DOHH2 (cell line): ENCODE data around the gene GLCE.
A peak's percentile ranks its signal among the peaks of the same experiment; 100 is the strongest.

Experiments
- H3F3A ChIP-seq: fragments of 200-600 bp; sonication (generic), shearing (Covaris generic); 2 replicates; pipeline ENCODE4 v1.6.0; 2016; ENCODE audit warnings: antibody characterized with exemption, mild to moderate bottlenecking; ENCODE audit not compliant: control insufficient read depth, insufficient read depth
- H3K27ac ChIP-seq: fragments of 200-600 bp; sonication (generic); 2 replicates; pipeline ENCODE4 v1.5.1; 2014; ENCODE audit warnings: low read depth, mild to moderate bottlenecking, low read length, moderate library complexity
- H3K27me3 ChIP-seq: fragments of 200-600 bp; sonication (generic); 2 replicates; pipeline ENCODE4 v1.6.1; 2014; ENCODE audit warnings: mild to moderate bottlenecking, low read length, mixed read lengths; ENCODE audit not compliant: control insufficient read depth
- H3K36me3 ChIP-seq: fragments of 200-600 bp; sonication (generic); 2 replicates; pipeline ENCODE4 v1.6.1; 2014; ENCODE audit warnings: mild to moderate bottlenecking, low read length, moderate library complexity, mixed read lengths; ENCODE audit not compliant: control insufficient read depth
- H3K4me1 ChIP-seq: fragments of 200-600 bp; sonication (generic); 2 replicates; pipeline ENCODE4 v1.6.1; 2014; ENCODE audit warnings: mild to moderate bottlenecking, low read length, mixed read lengths; ENCODE audit not compliant: control insufficient read depth
- H3K4me2 ChIP-seq: fragments of 200-600 bp; sonication (generic); 2 replicates; pipeline ENCODE4 v1.6.0; 2014; ENCODE audit warnings: mild to moderate bottlenecking, low read length, moderate library complexity
- H3K4me3 ChIP-seq: fragments of 200-600 bp; sonication (generic); 2 replicates; pipeline ENCODE4 v1.5.1; 2014; ENCODE audit warnings: mild to moderate bottlenecking, low read length, mixed read lengths
- H3K79me2 ChIP-seq: fragments of 200-600 bp; sonication (generic); 2 replicates; pipeline ENCODE4 v1.6.1; 2014; ENCODE audit warnings: mild to moderate bottlenecking, low read length, mixed read lengths; ENCODE audit not compliant: control insufficient read depth
- H3K9me2 ChIP-seq: fragments of 200-600 bp; sonication (generic); replicated peaks from 2 replicates; pipeline ENCODE4 v1.6.1; 2014; ENCODE audit warnings: mild to moderate bottlenecking, low read length, mixed read lengths; ENCODE audit not compliant: control insufficient read depth
- H3K9me3 ChIP-seq: fragments of 200-600 bp; sonication (generic); 2 replicates; pipeline ENCODE4 v1.6.1; 2014; ENCODE audit warnings: antibody characterized with exemption, low read length, mixed read lengths; ENCODE audit not compliant: control insufficient read depth, insufficient read depth
- H4K20me1 ChIP-seq: fragments of 200-600 bp; sonication (generic); 2 replicates; pipeline ENCODE4 v1.6.0; 2014; ENCODE audit warnings: low read depth, mild to moderate bottlenecking, antibody characterized with exemption, low read length, moderate library complexity; ENCODE audit not compliant: control insufficient read depth, insufficient read depth
- CTCF ChIP-seq: fragments of 200-600 bp; sonication (generic); IDR thresholded peaks from one replicate; pipeline ENCODE4 v1.5.1; 2014; ENCODE audit warnings: antibody characterized with exemption, mild to moderate bottlenecking, low read depth, low read length; ENCODE audit not compliant: poor library complexity, severe bottlenecking
- EZH2phosphoT487 ChIP-seq: fragments of 200-600 bp; sonication (generic); IDR thresholded peaks from 2 replicates; pipeline ENCODE4 v1.6.1; 2017; ENCODE audit warnings: borderline replicate concordance, mild to moderate bottlenecking, antibody characterized with exemption, low read length, moderate library complexity, mixed read lengths

The GLCE gene

GRCh38 chr15:69210574-69210973 lies 50.1 kb downstream of the GLCE start:
- H3K79me2 ChIP-seq, result no peaks in the 10 kb centered on the region
- H3K9me3 ChIP-seq, result no peaks in the 10 kb centered on the region
- no peaks in the 10 kb centered on the region for H3K27me3 ChIP-seq
- no peak overlapping the region for H3K4me3 ChIP-seq
- H3K27ac ChIP-seq, result no peak overlapping the region
- no peak overlapping the region for H3K4me2 ChIP-seq
- no peaks in the 10 kb centered on the region for H3K36me3 ChIP-seq
- no peaks in the 10 kb centered on the region for H3K9me2 ChIP-seq
- H4K20me1 ChIP-seq, result no peaks in the 10 kb centered on the region
- no peaks in the 10 kb centered on the region for H3K4me1 ChIP-seq
- TF ChIP-seq EZH2phosphoT487 (no peak), CTCF (no peak)
- no peaks in the 10 kb centered on the region for H3F3A ChIP-seq

GRCh38 chr15:69213786-69214185 lies 53.4 kb downstream of the GLCE start:
- no peaks in the 10 kb centered on the region for H3K4me1 ChIP-seq

GRCh38 chr15:69215314-69216035 lies 55.0 kb downstream of the GLCE start:
- no peaks in the 10 kb centered on the region for H3K9me2 ChIP-seq
- no peaks in the 10 kb centered on the region for H3K79me2 ChIP-seq
- no peak overlapping the region for H3K4me3 ChIP-seq
- no peaks in the 10 kb centered on the region for H3K36me3 ChIP-seq
- H4K20me1 ChIP-seq, result no peaks in the 10 kb centered on the region
- H3K4me2 ChIP-seq, result no peak overlapping the region
- no peaks in the 10 kb centered on the region for H3F3A ChIP-seq
- H3K4me1 ChIP-seq, result no peaks in the 10 kb centered on the region
- no peak overlapping the region for H3K27ac ChIP-seq
- no peaks in the 10 kb centered on the region for H3K27me3 ChIP-seq
- TF ChIP-seq EZH2phosphoT487 (no peak), CTCF (no peak)
- no peaks in the 10 kb centered on the region for H3K9me3 ChIP-seq

More at GRCh38 chr15:69213786-69214185, 53.4 kb downstream of the GLCE start:
- H3K27me3 ChIP-seq, result no peaks in the 10 kb centered on the region
- H3K79me2 ChIP-seq, result no peaks in the 10 kb centered on the region
- TF ChIP-seq CTCF (peak; percentile 21), EZH2phosphoT487 (no peak)
- no peaks in the 10 kb centered on the region for H3K9me2 ChIP-seq
- no peaks in the 10 kb centered on the region for H4K20me1 ChIP-seq
- no peak overlapping the region for H3K4me3 ChIP-seq
- no peaks in the 10 kb centered on the region for H3F3A ChIP-seq
- no peak overlapping the region for H3K27ac ChIP-seq
- H3K36me3 ChIP-seq, result no peaks in the 10 kb centered on the region
- no peak overlapping the region for H3K4me2 ChIP-seq
- H3K9me3 ChIP-seq, result no peaks in the 10 kb centered on the region
